ENCODE data around the gene LRRC1.

GRCh38 chr6:53834132-53834531, 39.3 kb downstream of the LRRC1 start:
- TF ChIP-seq CTCF (IDR thresholded peaks at IDR 0.05) (no peak), POLR2A (IDR thresholded peaks at IDR 0.05) (no peak)

Measured in thyroid gland (tissue), 4 donors.